HG03196 (cell line): Measurements from ENCODE around the gene JAK3.
"Not testable (repeated sequence)": the region's sequence is repeated elsewhere in the genome, so short reads cannot be mapped to it uniquely, and the experiment has no call there.

Experiments used
- ATAC-seq: cut with Tn5 transposase; IDR thresholded peaks from one replicate; pipeline ENCODE4 v1.9.1; 2021; ENCODE audit not compliant: unreplicated experiment

The JAK3 gene

GRCh38 chr19:17847538-17848366, at the start of gene JAK3:
TSS of gene JAK3 (minus strand) at chr19:17847982. CDS start at chr19:17844417, 3,565 bp downstream.
- ATAC-seq: peak; percentile 43

DNA sequence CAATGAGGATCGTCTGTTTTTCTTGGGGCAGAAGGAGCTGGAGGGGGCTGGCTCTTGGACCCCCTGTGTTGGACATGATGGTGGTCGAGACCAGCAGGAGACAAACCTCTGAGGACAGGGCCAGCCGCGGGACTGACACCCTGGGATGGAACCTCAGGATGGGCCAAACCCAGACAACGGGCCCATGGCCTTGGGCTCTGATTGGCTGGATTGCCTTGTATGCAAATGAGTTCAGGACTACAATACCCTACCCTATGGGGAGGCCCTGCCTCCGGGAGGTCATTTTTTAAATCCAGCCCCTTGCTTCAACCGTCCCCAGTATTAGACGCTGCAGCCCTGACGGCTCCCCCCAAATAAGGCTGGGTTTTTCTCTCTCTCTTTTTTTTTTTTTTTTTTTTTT, 46.0 kb upstream of the JAK3 start:
- ATAC-seq: no peak

DNA sequence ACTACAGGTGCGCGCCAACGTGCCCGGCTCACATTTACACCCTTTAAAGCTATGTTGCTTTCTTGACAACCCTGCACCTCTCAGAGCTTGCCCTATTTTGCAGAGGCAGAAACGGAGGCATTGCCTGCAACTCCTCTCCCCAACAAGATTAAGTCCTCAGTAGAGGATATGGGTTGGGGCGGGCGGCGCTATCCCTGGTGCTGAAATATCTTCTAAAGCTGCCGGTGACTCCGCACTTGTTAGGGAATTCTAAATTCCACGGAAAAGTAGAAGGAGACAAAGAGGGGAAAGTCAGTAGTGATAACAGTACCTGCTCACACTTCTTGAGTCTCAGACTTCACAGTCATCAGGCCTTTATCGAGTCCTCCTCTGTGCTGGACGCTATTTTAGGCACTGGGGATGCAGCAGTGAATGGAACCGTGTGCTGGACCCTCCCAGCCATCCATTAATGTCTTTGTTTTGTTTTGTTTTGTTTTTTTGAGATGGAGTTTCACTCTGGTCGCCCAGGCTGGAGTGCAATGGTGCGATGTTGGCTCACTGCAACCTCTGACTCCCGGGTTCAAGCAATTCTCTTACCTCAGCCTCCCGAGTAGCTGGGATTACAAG, 41.9 kb upstream of the JAK3 start:
- no peak for ATAC-seq

GRCh38 chr19:17888260-17888659, 40.5 kb upstream of the JAK3 start:
- no peak for ATAC-seq

DNA sequence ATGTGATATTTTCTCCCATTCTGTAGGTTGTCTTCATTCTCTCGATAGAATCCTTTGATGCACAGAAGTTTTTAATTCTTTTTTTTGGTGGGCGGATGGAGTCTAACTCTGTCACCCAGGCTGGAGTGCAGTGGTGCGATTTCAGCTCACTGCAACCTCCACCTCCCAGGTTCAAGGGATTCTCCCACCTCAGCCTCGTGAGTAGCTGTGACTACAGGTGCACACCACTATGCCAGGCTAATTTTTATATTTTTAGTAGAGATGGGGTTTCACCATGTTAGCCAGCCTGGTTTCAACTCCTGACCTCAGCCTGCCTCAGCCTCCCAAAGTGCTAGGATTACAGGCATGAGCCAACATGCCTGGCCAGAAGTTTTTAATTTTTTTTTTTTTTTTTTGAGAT, 39.4 kb upstream of the JAK3 start:
- not testable (repeated sequence) for ATAC-seq

DNA sequence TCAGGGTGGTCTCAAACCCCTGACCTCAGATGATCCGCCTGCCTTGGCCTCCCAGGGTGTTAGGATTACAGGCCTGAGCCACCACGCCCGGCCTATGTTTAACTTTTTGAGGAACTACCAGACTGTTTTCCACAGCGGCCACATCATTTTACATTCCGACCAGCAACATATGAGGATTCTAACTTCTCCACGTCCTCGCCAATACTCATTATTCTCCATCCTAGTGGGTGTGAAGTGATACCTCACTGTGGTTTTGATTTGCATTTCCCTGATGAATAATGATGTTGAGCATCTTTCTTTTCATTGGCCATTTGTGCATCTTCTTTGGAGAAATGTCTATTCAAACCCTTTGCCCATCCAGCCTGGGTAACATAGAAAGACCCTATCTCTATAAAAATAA, 38.7 kb upstream of the JAK3 start:
- no peak for ATAC-seq

GRCh38 chr19:17883627-17884410, 36.0 kb upstream of the JAK3 start:
- no peak for ATAC-seq

DNA sequence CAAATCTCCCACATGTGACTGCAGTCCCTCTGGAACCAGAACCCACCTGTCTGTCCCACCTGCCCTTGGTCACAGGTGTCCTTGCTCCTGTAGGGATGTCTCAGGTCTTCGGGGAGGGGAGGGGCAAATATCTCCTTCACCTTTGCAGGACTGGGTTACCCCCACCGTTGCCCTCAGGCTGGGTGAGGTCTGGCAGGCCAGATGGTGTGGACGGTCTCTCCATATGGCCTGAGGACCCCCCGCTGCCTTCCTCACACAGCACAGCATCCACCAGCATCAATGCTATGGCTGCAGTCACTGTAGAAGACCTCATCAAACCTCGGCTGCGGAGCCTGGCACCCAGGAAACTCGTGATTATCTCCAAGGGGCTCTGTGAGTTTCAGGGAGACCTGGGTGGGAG, 33.9 kb upstream of the JAK3 start:
- ATAC-seq: no peak

DNA sequence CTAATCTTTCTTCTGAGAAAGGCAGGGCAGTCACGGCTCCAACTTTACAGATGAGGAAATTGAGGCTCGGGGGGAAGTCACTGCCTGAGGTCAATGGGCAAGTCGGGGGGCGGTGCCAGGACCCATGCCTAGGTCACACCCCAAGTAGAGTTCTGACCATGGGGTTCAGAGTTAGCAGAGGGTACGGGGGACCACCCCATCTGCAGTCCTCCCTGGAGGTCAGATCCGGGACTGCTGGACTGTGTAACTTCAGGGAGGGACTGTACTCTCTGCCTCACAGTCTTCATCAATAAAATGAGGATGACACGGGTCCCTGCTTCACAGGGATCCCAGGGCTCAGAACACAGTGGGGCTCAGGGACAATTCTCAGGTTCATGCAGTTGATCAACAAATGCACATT, 31.7 kb upstream of the JAK3 start:
- ATAC-seq: no peak

DNA sequence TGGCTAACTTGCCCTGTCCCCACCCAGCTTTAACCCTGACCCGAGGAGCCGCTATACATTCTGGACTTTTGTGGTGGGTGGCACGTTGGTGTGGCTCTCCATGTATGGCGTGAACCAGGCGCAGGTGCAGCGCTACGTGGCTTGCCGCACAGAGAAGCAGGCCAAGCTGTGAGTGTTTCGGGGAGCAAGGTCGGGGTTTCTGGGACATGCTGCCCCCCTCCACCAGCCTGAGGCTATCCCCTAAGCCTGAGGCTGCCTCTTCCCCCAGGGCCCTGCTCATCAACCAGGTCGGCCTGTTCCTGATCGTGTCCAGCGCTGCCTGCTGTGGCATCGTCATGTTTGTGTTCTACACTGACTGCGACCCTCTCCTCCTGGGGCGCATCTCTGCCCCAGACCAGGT, 29.9 kb upstream of the JAK3 start:
- no peak for ATAC-seq

DNA sequence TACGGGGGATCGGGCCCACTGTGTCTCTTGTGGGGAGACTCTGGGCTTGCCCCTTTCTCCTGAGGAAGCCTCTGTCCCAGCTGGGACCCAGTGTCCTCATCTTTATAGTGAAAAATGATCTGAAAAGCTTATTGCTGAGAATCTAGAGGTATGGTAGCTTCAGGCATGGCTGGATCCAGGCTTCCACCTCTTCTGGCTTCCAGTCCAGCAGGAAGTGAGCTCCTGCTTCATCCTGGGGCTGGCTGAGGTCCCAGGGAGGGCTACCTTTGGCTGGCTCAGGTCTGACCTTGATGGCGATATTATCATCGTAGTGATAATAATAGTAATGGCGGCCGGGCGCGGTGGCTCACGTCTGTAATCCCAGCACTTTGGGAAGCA, 27.0 kb upstream of the JAK3 start:
- ATAC-seq: no peak

GRCh38 chr19:17873786-17874757, 26.3 kb upstream of the JAK3 start:
- no peak for ATAC-seq

DNA sequence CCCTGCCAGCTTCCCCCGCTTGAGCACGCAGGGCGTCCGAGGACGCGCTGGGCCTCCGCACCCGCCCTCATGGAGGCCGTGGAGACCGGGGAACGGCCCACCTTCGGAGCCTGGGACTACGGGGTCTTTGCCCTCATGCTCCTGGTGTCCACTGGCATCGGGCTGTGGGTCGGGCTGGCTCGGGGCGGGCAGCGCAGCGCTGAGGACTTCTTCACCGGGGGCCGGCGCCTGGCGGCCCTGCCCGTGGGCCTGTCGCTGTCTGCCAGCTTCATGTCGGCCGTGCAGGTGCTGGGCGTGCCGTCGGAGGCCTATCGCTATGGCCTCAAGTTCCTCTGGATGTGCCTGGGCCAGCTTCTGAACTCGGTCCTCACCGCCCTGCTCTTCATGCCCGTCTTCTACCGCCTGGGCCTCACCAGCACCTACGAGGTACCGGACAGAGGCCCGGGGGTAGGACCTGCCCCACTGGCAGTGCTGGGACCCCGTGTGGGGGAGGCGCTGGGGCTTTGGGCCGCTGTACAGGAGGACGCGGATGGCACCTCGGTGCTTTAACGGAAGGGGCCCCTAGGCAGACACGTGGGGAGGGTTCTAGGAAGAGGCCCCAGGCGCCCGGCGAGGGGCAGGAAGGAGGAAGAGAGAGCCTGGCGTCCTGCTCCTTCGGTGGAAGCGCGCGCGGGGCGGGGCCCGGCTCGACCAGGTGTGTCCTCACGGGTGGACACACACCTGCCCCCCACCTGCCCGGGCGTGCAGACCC, 24.6 kb upstream of the JAK3 start:
- ATAC-seq: no peak

DNA sequence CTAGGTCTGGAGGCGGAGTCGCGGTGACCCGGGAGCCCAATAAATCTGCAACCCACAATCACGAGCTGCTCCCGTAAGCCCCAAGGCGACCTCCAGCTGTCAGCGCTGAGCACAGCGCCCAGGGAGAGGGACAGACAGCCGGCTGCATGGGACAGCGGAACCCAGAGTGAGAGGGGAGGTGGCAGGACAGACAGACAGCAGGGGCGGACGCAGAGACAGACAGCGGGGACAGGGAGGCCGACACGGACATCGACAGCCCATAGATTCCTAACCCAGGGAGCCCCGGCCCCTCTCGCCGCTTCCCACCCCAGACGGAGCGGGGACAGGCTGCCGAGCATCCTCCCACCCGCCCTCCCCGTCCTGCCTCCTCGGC, 24.1 kb upstream of the JAK3 start, which contains the start of gene SLC5A5:
Gene SLC5A5, plus strand, starts transcription at position 68 of the 373 bp plus-strand sequence. CDS start 375 bp downstream, outside the sequence.
- ATAC-seq: no peak

GRCh38 chr19:17871032-17871877, 23.5 kb upstream of the JAK3 start:
- ATAC-seq: no peak

DNA sequence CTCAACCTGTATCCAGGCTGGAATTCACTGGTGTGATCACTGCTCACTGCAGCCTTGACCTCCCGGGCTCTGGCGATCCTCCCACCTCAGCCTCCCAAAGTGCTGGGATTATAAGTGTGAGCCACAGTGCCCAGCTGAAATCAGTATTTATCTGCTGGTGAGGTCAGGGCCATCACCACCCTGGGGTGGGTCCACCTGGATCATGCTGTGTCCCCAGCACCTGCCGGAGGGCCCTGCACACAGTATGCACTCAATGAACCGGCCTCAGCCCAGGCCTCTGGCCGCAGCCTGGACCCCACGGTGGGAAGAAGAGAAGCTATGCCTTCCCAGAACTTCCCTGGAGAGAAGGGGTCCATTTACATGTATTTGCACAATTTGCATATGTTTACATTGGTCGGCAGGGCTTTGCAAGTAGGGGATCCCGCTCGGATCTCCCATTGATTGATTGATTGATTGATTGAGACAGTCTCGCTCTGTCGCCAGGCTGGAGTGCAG, 21.4 kb upstream of the JAK3 start:
- no peak for ATAC-seq

DNA sequence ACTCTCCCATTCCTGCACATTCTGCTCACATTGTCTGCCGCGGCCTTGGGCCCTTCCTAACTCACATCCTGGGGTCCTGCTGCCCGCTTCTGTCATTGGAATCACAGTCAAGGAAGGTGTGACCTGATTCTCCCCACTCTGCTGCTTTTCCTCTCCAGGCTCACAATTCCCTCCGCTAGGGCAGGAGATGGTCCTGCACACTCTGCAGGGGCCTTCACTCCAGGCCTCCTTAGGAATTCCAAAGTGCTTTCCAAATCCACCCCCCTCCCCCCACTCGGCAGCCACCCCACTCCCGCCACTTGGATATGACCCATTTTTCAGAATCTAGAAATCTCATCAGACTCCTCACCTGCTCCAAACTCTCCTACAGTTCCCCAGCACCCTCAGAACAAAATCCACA, 20.9 kb upstream of the JAK3 start:
- no peak for ATAC-seq

DNA sequence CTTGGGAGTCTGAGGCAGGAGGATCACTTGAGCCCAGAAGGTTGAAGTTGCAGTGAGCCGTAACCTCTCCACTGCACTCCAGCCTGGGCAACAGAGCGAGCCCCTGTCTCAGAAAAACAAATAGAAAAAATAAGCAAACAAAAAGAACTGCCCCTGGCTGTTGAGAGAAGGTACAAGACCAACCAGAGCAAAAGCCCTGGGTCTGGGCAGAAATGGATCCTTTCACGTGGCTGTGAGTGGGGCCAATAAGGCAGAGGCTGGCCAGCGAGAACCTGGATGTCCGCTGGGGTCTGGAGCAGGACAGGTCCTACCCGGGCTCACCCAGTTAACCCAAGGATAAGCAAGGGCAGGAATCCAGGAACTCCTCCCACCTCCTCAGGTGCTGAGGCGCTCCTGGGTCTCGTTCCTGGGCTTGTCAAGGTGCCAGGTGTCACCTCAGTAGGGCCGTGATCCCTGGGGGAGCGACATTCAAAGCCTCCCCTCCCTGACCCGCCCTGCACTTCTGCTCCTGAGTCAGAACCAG, 19.2 kb upstream of the JAK3 start:
- ATAC-seq: no peak
